Measurements from ENCODE around the gene G6PC3. TPM values are rescaled to one million over a fixed set of nuclear protein-coding genes. Genes with fewer than 3 reads are reported as not detected.
"Not testable (repeated sequence)": the region's sequence is repeated elsewhere in the genome, so short reads cannot be mapped to it uniquely, and the experiment has no call there.

The G6PC3 gene
- total RNA-seq, 1 experiment from 2014 or later = 84.1 TPM

DNA sequence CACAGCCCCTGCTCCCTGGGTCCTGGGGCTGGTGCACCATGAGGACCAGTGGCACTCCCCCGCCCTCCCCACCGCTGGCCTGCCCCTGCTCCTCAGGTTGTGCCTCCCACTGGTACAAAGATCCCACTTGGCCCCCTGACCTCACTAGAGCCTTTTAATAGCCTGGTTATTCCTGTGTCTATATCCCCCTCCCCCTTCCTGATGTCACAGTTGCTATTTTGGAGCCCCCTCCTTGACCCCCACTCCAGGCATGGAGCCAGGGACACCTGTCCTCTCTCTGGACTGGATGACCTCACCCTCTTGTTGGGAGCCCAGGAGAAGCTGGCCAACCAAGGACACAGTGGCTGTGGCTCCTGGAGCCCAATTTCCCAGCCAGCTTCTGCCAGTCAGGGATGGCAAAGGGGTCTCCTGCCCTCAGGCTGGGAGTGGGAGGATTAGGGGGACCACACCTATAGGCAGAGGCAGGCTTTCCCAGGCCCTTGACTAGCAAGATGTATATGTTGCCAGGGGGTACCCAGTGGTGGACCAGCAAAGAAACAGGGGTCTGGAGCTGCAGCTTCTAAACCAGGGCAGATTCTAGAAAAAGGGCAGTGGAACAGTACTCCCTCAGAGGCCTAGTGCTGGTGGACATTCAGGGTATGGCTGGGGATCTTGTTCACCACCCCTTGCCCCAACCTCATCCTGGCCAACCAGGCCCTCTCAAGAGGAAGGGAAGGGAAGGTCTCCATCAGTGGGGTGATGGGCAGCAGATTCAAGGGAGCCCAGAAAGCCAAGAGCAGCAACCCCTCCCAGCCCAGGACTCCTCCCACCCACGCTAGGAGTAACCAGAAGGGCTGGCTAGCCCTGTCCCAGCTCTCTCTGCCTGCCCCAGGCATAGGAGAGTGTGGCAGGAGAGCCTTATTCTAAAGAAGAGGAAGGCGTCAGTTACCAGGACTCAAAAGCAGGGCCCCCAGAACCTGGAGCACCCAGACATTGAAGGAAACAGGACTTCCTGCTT, 42.0 kb downstream of the G6PC3 start:
- in situ Hi-C loops (cut with HindIII; ENCODE audit: low pct_unique_long_range_greater_than_20kb, low sequenced_read_pairs) = no loop called here
- DNase-seq (ENCODE audit: low read depth, low spot score) = no peak

DNA sequence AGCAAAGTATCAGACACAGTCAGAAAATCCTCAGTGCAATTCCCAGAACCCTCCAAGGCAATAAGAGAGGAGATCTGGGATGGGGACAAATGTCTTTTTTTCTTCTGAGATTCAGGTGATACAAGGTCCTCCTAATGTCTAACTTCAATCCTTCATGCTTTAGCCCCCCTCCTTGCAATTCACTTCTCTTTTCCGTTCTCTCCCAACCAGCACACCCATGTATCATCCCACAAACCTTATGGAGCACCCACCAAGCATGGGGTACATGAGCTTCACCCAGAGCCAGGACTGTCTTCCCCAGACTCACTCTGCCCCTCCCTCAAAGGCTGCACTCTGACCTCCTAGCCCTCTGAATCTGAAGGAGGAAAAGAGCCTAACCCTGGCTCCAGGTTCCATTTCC, 42.8 kb downstream of the G6PC3 start:
- no peak for DNase-seq (ENCODE audit: low read depth, low spot score)

GRCh38 chr17:44113868-44114840, 43.6 kb downstream of the G6PC3 start:
- in situ Hi-C loops (cut with HindIII; ENCODE audit: low pct_unique_long_range_greater_than_20kb, low sequenced_read_pairs) = no loop called here
- DNase-seq (ENCODE audit: low read depth, low spot score) = no peak

More for the DNA sequence above, 42.8 kb downstream of the G6PC3 start:
- in situ Hi-C loops (cut with HindIII; ENCODE audit: low pct_unique_long_range_greater_than_20kb, low sequenced_read_pairs) = no loop called here

DNA sequence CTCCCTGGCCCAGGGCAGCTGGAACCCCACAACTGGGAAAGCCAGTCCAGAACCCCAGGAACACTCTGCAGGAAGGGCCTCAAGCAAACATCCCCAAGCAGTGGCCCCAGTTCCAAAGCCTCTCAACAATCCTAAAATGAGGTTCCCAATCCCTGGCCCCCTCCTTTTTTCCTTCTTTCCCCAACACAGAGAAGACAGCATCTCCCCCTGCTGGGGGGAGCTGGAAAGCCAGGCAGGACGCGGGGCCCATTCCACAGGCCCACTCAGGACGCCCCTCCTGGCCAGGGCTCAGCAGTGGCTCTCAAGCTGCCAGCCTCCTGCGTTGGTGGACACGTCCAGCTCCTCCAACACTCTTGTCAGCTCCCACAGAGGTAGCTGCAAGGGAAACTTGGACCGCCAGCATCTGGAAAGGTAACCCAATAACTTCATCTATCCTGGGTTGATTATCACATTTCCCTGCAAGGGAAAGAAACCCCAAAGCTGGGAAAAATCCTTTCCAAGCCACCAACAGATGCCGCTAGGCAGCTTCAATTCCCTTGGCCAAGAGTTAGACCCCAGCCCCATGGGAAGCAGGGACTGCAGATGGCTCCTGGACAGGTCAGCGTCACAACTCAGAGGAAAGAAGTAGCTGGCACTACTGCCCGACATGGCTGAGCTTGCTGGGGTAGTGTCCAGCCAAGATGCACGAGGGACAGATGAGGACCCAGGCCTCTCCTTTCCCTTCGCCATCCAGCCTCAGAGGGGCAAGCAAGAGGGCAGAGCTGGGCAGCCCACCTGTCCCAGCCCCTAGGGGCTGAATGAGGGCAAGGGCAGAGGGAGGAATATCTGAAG, 45.3 kb downstream of the G6PC3 start:
- peak; percentile 52 for DNase-seq (ENCODE audit: low read depth, low spot score)
- in situ Hi-C loops (cut with HindIII; ENCODE audit: low pct_unique_long_range_greater_than_20kb, low sequenced_read_pairs) = no loop called here

DNA sequence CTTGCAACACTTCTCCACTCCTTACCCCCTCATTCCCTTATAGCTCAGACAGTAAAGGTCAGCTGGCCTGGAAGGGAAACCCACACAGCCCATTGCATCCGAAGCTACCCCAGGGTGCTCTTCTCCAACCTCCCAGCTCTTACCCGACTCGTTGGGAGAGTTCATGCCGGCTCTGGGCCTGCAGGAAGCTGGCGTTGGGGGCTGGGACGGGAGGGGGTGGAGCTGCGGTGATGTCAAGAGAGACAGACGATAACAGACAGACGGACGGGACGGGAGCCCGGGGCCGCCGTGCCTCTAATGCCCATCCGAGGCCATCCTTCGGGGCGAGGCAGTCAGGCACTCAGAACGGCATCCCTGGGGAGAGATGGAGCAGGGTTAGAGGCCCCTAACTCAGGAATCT, 46.8 kb downstream of the G6PC3 start:
- no peak for DNase-seq (ENCODE audit: low read depth, low spot score)
- in situ Hi-C loops (cut with HindIII; ENCODE audit: low pct_unique_long_range_greater_than_20kb, low sequenced_read_pairs) = no loop called here

DNA sequence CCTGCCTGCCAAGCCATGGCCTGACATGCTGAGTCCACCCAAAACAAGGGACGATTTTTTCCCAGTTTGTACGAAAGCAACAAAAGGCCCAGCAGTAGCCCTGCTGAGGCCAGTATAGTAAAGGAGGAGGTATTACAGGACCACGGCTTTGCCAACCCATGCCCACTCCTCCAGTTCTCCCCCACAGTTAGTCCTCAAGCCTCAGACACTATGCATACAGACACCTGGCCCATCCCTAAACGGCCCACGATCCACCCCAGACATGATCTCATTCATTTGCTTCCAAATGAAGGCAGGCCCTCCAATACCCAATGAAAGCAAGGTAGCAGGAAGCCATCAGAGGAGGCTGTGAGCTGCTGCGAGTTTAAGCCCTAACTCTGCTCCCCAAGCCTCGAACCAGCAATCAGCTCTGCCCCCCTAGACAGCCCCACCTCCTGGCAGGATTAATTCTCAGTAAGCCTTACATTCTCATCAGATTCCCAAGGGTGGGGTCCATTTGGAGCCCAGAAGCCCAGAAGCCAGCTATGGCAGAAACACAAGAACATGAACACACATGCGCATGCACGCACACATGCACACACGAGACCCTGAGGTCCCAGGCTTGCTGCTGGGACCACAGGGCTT, 48.0 kb downstream of the G6PC3 start:
- in situ Hi-C loops (cut with HindIII; ENCODE audit: low pct_unique_long_range_greater_than_20kb, low sequenced_read_pairs) = no loop called here

DNA sequence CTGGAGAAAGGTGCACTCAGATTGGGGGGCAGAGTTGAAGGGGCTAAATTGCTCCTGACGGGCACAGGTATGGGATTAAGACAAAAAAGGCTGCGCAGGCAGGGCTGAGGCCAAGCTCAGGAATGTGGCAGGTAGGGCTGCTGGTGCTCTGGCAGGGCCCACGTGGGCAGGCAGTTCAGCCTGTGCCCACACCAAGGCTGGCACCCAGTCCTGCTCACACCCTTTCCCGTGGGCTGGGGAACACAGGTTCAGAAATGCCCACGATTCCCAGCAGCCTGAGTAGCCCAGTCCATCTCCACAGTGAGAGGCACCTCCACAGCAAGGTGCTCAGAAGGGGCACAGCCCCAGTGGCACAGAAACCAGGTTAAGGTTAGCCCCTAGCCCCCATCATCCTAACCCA, 48.5 kb downstream of the G6PC3 start:
- DNase-seq (ENCODE audit: low read depth, low spot score) = no peak
- in situ Hi-C loops (cut with HindIII; ENCODE audit: low pct_unique_long_range_greater_than_20kb, low sequenced_read_pairs) = no loop called here

More for the DNA sequence above, 48.0 kb downstream of the G6PC3 start:
- no peak for DNase-seq (ENCODE audit: low read depth, low spot score)

GRCh38 chr17:44119798-44120197, 49.3 kb downstream of the G6PC3 start:
- no peak for DNase-seq (ENCODE audit: low read depth, low spot score)
- in situ Hi-C loops (cut with HindIII; ENCODE audit: low pct_unique_long_range_greater_than_20kb, low sequenced_read_pairs) = no loop called here

- DNase-seq (ENCODE audit: low read depth, low spot score); in situ Hi-C loops (cut with HindIII; ENCODE audit: low pct_unique_long_range_greater_than_20kb, low sequenced_read_pairs): not testable (repeated sequence)
These were observed 49.7 kb downstream of the G6PC3 start for GRCh38 chr17:44120281-44120680.

GRCh38 chr17:44120851-44121605, 50.5 kb downstream of the G6PC3 start:
- no peak for DNase-seq (ENCODE audit: low read depth, low spot score)
- in situ Hi-C loops (cut with HindIII; ENCODE audit: low pct_unique_long_range_greater_than_20kb, low sequenced_read_pairs) = no loop called here

GRCh38 chr17:44121997-44122815, 51.7 kb downstream of the G6PC3 start:
- in situ Hi-C loops (cut with HindIII; ENCODE audit: low pct_unique_long_range_greater_than_20kb, low sequenced_read_pairs) = no loop called here
- no peak for DNase-seq (ENCODE audit: low read depth, low spot score)

GRCh38 chr17:44122816-44123355, 52.4 kb downstream of the G6PC3 start:
- DNase-seq (ENCODE audit: low read depth, low spot score) = no peak
- in situ Hi-C loops (cut with HindIII; ENCODE audit: low pct_unique_long_range_greater_than_20kb, low sequenced_read_pairs) = no loop called here

GRCh38 chr17:44123356-44124117, 53.0 kb downstream of the G6PC3 start, which contains the start of gene HDAC5:
HDAC5 (minus strand) TSS chr17:44123641; CDS start chr17:44117515, 6,126 bp downstream.
- peak; percentile 95 for DNase-seq (ENCODE audit: low read depth, low spot score)
- in situ Hi-C loops (cut with HindIII; ENCODE audit: low pct_unique_long_range_greater_than_20kb, low sequenced_read_pairs) = no loop called here

GRCh38 chr17:44124118-44124438, 53.5 kb downstream of the G6PC3 start:
- no peak for DNase-seq (ENCODE audit: low read depth, low spot score)
- in situ Hi-C loops (cut with HindIII; ENCODE audit: low pct_unique_long_range_greater_than_20kb, low sequenced_read_pairs) = no loop called here
